ENCODE measurements around the gene MAPK10.
"Not testable (repeated sequence)": the region's sequence is repeated elsewhere in the genome, so short reads cannot be mapped to it uniquely, and the experiment has no call there.

Gene MAPK10

DNA sequence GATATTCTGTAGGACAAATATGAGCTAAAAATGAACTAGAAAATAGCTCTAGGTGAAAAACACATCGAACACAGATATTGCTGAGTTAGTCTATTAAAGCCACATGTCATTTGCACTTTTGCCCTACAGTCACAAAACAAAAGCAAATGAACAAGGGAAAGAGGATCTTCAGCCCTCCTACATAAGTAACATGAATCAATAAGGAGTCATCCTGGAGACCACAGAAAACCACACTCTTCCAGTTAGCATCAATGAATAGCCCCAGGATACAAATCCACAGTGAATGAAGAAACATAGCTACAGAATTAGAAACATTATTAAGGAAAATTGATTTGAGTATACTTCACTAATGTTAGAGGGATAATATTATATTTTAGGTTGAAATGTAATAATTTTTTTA is 311.4 kb downstream of the MAPK10 start:
- H3K27ac Mint-ChIP-seq: no peak overlapping the region
- H3K27me3 Mint-ChIP-seq: no peaks in the 10 kb centered on the region

DNA sequence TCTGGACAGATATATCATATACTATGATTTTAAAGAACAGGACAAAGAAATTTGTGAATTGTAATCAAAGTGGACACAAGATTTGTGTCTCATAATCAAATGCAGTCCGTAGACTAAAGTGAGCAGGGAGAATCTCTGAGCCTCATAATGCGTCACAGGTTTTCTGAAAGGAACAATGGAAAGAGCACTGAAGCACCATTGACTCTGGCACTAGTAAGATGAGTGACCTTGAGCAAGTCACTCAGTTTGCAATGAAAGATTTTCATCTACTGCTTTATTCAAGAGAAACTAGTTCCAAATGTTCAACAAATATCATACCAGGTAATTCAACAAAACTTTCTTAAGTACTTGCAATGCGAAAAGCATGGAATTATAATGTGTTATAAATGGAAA is 315.3 kb downstream of the MAPK10 start:
- Mint-ChIP-seq H3K27me3 (no peaks in the 10 kb centered on the region), H3K9me3 (no peaks in the 10 kb centered on the region), H3K4me1 (ENCODE audit: low read depth) (no peaks in the 10 kb centered on the region), H3K27ac (no peak overlapping the region), H3K4me3 (no peak overlapping the region), H3K36me3 (ENCODE audit: low read depth) (no peaks in the 10 kb centered on the region)

More for the DNA sequence above, 311.4 kb downstream of the MAPK10 start:
- H3K4me3 Mint-ChIP-seq: no peak overlapping the region
- H3K9me3 Mint-ChIP-seq: no peaks in the 10 kb centered on the region
- H3K4me1 Mint-ChIP-seq (ENCODE audit: low read depth): no peaks in the 10 kb centered on the region
- no peaks in the 10 kb centered on the region for H3K36me3 Mint-ChIP-seq (ENCODE audit: low read depth)

DNA sequence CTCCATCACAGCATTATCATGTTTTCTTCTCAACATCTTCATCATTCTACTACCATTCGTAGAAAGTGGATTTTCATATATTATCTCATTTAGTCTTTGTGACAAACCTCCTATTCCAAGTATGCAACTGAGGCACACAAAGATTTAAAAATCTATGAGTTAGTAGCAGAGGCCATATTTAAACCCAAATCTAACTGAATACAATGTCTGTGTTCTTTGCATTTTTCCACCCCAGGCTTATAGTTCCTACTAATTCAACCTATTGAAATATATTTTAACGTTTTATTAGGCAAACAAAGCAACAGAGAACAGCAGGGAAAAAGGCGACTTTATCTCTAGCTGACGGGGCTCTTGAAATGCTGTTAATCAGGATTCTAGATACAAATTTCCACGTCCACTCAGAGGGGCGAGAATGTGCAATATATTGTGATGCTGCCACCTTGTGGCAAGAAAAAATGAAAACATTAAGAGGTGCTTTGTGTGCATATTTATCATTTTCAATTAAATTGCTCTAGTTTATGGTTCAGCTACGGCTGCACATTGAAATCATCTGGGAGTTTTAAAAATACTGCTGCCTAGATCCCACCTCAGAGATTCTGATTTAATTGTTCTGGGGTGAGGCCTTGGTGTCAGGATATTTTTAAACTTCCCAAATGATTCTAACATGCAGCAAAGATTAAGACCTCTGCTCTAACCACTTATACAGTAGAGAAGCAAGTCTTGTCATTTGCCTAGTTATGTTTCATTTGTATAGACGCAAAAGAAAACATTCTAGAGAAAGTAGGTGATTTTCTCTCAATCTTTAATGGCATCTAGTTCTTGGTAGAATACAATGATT is 315.9 kb downstream of the MAPK10 start:
- Mint-ChIP-seq H3K4me1 (ENCODE audit: low read depth) (no peaks in the 10 kb centered on the region), H3K27ac (no peak overlapping the region), H3K9me3 (no peaks in the 10 kb centered on the region), H3K4me3 (no peak overlapping the region), H3K36me3 (ENCODE audit: low read depth) (no peaks in the 10 kb centered on the region), H3K27me3 (no peaks in the 10 kb centered on the region)

DNA sequence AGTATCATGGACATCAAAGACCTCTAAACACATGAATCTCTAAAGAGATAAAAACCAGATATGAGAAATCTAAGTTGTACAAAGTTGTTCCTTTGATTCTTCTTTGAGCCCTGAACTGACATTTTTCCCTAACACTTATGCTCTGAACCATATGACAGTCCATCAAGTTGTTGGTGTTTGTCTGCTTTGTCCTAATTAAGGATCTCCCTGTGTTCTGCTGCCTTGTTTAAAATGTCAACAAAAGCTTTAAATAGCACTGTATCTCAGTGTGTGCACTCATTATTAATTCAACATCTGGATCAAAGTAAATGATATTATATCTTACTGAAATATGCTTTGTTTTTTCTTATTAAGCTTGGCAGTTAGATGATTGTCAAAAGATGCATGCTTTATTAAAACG is 321.8 kb downstream of the MAPK10 start:
- Mint-ChIP-seq H3K4me3 (no peak overlapping the region), H3K27ac (no peak overlapping the region), H3K9me3 (no peaks in the 10 kb centered on the region), H3K27me3 (no peaks in the 10 kb centered on the region), H3K36me3 (ENCODE audit: low read depth) (no peaks in the 10 kb centered on the region), H3K4me1 (ENCODE audit: low read depth) (no peaks in the 10 kb centered on the region)

DNA sequence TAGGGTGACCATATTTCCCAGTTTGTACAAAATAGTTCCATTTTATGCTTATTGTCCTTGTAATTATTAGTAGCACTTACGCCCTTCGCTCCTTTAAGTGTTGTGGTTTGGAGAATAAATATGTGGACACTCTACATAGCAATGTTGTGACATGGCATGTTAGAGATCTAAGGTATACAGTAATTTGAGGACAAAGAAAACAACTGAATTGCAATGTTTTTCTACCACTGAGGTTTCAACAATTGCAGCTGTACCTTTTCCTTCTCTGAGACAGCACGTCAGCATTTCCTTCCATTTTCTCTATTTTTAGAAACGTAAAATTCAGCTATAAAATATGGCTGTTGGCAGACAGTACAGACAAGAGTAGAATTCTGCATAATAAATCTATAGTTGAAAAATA is 323.1 kb downstream of the MAPK10 start:
- Mint-ChIP-seq H3K36me3 (ENCODE audit: low read depth) (no peaks in the 10 kb centered on the region), H3K27ac (no peak overlapping the region), H3K4me3 (no peak overlapping the region), H3K9me3 (no peaks in the 10 kb centered on the region), H3K27me3 (no peaks in the 10 kb centered on the region), H3K4me1 (ENCODE audit: low read depth) (no peaks in the 10 kb centered on the region)

GRCh38 chr4:86035688-86036087 is 324.2 kb downstream of the MAPK10 start:
- no peak overlapping the region for H3K4me3 Mint-ChIP-seq
- no peak overlapping the region for H3K27ac Mint-ChIP-seq
- H3K36me3 Mint-ChIP-seq (ENCODE audit: low read depth): no peaks in the 10 kb centered on the region
- H3K9me3 Mint-ChIP-seq: no peaks in the 10 kb centered on the region
- H3K27me3 Mint-ChIP-seq: no peaks in the 10 kb centered on the region
- H3K4me1 Mint-ChIP-seq (ENCODE audit: low read depth): no peaks in the 10 kb centered on the region

DNA sequence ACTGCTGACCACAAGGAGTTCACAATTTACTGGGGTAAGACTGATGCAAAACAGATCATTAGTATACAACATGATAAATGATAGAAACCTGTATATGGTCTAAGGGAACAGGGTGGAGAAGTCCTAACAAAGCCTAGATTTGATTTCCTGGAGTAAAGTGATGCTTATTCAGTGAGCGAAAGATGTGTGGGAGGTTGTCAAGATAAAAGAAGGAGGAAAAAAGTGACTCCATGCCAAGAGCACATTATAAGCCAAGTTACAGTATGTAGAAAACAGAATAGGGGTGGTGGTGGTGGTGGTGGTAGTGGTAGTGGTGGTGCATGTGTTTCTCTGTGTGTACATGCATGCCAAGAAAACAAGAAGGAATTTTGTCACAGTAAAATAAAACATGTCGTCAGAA is 325.2 kb downstream of the MAPK10 start:
- no peaks in the 10 kb centered on the region for H3K36me3 Mint-ChIP-seq (ENCODE audit: low read depth)
- no peaks in the 10 kb centered on the region for H3K4me1 Mint-ChIP-seq (ENCODE audit: low read depth)
- H3K4me3 Mint-ChIP-seq: no peak overlapping the region

GRCh38 chr4:86033171-86033570 is 326.7 kb downstream of the MAPK10 start:
- Mint-ChIP-seq H3K36me3 (ENCODE audit: low read depth) (no peaks in the 10 kb centered on the region), H3K27ac (no peak overlapping the region), H3K4me3 (no peak overlapping the region), H3K27me3 (no peaks in the 10 kb centered on the region), H3K9me3 (no peaks in the 10 kb centered on the region), H3K4me1 (ENCODE audit: low read depth) (no peaks in the 10 kb centered on the region)

More for the DNA sequence above, 325.2 kb downstream of the MAPK10 start:
- no peaks in the 10 kb centered on the region for H3K9me3 Mint-ChIP-seq
- H3K27ac Mint-ChIP-seq: no peak overlapping the region
- H3K27me3 Mint-ChIP-seq: no peaks in the 10 kb centered on the region

- no peak overlapping the region for H3K27ac Mint-ChIP-seq
- no peaks in the 10 kb centered on the region for H3K4me1 Mint-ChIP-seq (ENCODE audit: low read depth)
- H3K4me3 Mint-ChIP-seq: no peak overlapping the region
- no peaks in the 10 kb centered on the region for H3K36me3 Mint-ChIP-seq (ENCODE audit: low read depth)
- no peaks in the 10 kb centered on the region for H3K9me3 Mint-ChIP-seq
- no peaks in the 10 kb centered on the region for H3K27me3 Mint-ChIP-seq
Measured at GRCh38 chr4:86032476-86033022, 327.3 kb downstream of the MAPK10 start.

DNA sequence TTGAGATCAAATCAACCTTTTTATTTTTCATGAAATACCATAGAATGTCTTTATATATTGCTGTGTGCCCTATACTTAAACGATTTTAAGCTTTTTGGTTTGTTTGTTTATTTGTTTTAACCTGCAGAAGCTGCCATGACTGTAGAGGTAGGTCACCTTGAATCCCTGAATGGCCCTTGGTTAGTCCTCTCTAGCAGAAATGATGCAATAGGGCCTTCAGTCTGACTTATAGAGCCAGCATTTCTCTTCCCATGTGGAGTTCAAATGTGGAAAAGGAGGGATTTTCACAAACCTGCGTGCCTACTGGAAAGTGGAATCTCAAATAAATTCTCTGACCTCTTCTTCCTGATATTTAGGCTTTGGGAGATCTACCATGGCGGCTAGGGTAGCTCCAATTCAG is 327.9 kb downstream of the MAPK10 start:
- Mint-ChIP-seq H3K9me3 (no peaks in the 10 kb centered on the region), H3K4me1 (ENCODE audit: low read depth) (no peaks in the 10 kb centered on the region), H3K36me3 (ENCODE audit: low read depth) (no peaks in the 10 kb centered on the region), H3K4me3 (no peak overlapping the region), H3K27ac (no peak overlapping the region), H3K27me3 (no peaks in the 10 kb centered on the region)

- no peak overlapping the region for H3K4me3 Mint-ChIP-seq
- no peaks in the 10 kb centered on the region for H3K36me3 Mint-ChIP-seq (ENCODE audit: low read depth)
- no peaks in the 10 kb centered on the region for H3K4me1 Mint-ChIP-seq (ENCODE audit: low read depth)
- H3K27ac Mint-ChIP-seq: no peak overlapping the region
- H3K9me3 Mint-ChIP-seq: no peaks in the 10 kb centered on the region
- H3K27me3 Mint-ChIP-seq: no peaks in the 10 kb centered on the region
Measured at GRCh38 chr4:86026720-86027119, 333.1 kb downstream of the MAPK10 start.

DNA sequence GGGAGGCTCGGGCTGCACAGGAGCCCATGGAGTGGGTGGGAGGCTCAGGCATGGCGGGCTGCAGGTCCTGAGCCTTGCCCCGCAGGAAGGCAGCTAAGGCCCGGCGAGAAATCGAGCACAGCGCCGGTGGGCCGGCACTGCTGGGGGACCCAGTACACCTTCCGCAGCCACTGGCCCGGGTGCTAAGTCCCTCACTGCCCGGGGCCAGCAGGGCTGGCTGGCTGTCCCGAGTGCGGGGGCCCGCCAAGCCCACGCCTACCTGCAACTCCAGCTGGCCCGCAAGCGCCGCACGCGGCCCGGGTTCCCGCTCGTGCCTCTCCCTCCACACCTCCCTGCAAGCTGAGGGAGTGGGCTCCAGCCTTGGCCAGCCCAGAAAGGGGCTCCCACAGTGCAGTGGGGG is 338.2 kb downstream of the MAPK10 start:
- not testable (repeated sequence) for H3K36me3 Mint-ChIP-seq (ENCODE audit: low read depth); H3K4me1 Mint-ChIP-seq (ENCODE audit: low read depth); H3K4me3 Mint-ChIP-seq; H3K9me3 Mint-ChIP-seq; H3K27me3 Mint-ChIP-seq; H3K27ac Mint-ChIP-seq

DNA sequence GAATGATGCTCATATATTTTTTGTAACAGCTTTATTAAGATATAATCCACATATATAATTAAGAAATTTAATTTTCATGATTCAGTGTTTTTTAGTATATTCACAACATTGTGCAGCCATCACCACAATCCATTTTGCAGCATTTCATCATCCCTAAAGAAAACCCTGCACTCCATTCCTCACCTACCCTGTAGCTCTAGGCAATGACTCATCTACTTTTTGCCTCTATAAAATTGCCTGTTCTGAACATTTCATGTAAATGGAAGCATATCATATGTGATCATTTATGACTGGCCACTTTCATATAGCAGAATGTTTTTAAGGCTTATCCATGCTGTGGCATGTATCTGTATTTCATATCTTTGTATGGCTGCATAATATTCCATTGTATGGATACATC is 339.9 kb downstream of the MAPK10 start:
- Mint-ChIP-seq H3K4me3 (no peak overlapping the region), H3K4me1 (ENCODE audit: low read depth) (peaks cover 3% of the 10 kb centered on the region), H3K27ac (no peak overlapping the region), H3K36me3 (ENCODE audit: low read depth) (no peaks in the 10 kb centered on the region), H3K9me3 (no peaks in the 10 kb centered on the region), H3K27me3 (no peaks in the 10 kb centered on the region)

DNA sequence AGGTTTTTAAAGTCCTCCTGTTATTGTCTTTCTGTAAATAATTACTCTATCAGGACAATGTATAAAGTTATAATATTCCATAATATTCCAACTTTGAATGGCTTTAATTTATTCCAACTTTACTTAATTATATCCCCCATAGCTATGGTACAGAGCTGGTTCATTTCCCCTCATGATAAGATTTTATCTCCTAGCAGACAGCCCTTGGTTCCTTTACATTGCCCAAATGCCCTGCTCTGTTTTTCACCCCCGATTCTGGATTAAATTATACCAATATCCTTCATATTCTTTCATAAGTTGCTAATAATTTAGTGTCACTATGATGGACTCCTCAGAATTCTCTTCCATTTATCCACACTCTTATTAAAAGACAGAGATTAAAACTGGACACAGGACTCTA is 340.5 kb downstream of the MAPK10 start:
- Mint-ChIP-seq H3K4me1 (ENCODE audit: low read depth) (peaks cover 6% of the 10 kb centered on the region), H3K36me3 (ENCODE audit: low read depth) (no peaks in the 10 kb centered on the region)

GRCh38 chr4:86015412-86016350 is 344.2 kb downstream of the MAPK10 start:
- Mint-ChIP-seq H3K36me3 (ENCODE audit: low read depth) (no peaks in the 10 kb centered on the region), H3K27ac (no peak overlapping the region), H3K9me3 (no peaks in the 10 kb centered on the region), H3K27me3 (no peaks in the 10 kb centered on the region), H3K4me1 (ENCODE audit: low read depth) (peaks cover 6% of the 10 kb centered on the region), H3K4me3 (no peak overlapping the region)

More for the DNA sequence above, 340.5 kb downstream of the MAPK10 start:
- Mint-ChIP-seq H3K27ac (no peak overlapping the region), H3K9me3 (no peaks in the 10 kb centered on the region), H3K4me3 (no peak overlapping the region), H3K27me3 (no peaks in the 10 kb centered on the region)
